Dermis blood vessel endothelial cell (primary cell): Measurements from ENCODE around the gene TENT5A. TPM values are rescaled to one million over a fixed set of nuclear protein-coding genes. Genes with fewer than 3 reads are reported as not detected.

ENCODE experiments used
- DNase-seq: peaks from one replicate; pipeline ENCODE4 v3.0.0; 2010
- total RNA-seq: library from RNA; depleted of rRNA; stranded (reverse); fragments of >200 nt; gene quantifications from 2 replicates; pipeline ENCODE4 v1.2.3, GENCODE V29; 2014

The TENT5A gene
- total RNA-seq, 1 donor from 2014 or later: 1.5 TPM

DNA sequence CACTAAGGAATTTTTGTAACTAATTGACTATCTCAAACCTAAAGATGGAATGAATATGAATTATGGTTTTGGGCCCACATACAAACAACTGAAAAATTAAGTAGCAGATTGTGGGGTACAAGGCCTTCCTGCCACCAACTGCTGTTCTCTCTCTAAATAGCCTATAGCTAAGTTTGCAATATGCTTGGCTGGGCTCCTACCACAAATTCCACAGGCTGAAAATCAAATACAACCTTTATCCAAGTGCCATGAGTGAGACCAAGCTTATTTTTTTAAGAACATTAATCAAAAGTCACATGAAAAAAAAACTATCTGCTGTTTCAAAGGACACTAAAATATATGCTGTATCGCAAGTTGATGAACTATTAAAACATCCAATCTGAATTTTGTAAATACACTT is 52.1 kb downstream of the TENT5A start:
- no peak for DNase-seq

DNA sequence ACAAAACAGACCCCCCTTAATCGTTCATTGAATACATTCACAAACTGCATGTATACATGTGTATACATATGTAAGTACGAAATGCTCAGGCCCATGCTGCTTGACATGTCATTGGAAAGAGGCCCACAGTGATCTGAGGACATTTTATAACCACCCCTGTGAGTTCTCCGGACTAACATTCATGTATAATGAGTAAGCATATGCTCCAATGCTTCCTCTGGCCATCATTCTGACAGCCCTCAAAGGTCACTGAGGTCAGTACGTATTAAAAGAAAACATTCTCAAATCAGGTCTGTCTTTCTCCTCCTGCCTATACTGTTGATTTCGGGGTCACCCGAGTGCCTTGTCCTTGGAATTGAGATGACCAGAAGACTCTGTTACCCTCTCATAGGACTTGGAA is 54.9 kb downstream of the TENT5A start:
- DNase-seq: no peak

DNA sequence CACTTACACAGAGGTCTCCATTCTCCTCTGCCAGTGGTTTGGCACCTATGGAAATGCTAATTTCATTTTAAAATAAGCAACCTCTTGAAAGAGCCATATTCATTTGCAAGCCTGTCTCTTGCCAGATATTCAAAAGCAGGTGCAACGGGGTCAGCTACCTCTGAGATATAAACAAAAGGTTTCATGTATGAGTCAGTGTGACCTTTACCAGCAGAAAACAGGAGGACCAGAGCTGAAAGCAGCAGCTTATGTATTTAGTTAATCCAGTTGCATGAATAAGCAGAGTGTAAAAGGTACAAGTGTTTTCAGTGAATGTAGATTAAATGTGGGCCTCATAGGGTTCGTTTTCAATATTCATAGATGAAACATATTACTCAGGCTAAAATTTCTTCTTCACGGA is 56.0 kb downstream of the TENT5A start:
- DNase-seq: peak; percentile 2
